SU-DHL-6 (cell line): ENCODE measurements around the gene NFATC1.

Source experiments
- H2AFZ ChIP-seq: fragments of 200-600 bp; sonication (generic); 2 replicates; pipeline ENCODE4 v1.6.1; 2014; ENCODE audit warnings: low read depth, mild to moderate bottlenecking, moderate library complexity, mixed read lengths, antibody characterized with exemption, low read length; ENCODE audit not compliant: severe bottlenecking
- H3F3A ChIP-seq: fragments of 200-600 bp; shearing (Covaris generic); 2 replicates; pipeline ENCODE4 v1.6.0; 2016; ENCODE audit warnings: antibody characterized with exemption, mild to moderate bottlenecking; ENCODE audit not compliant: insufficient read depth
- H3K27ac ChIP-seq: fragments of 200-600 bp; sonication (generic); 2 replicates; pipeline ENCODE4 v1.5.1; 2016; ENCODE audit warnings: low read depth, mild to moderate bottlenecking, low read length, moderate library complexity, mixed read lengths
- H3K27me3 ChIP-seq: fragments of 200-600 bp; sonication (generic), shearing (Covaris generic); 2 replicates; pipeline ENCODE4 v1.6.0; 2014; ENCODE audit warnings: mild to moderate bottlenecking, low read length
- H3K36me3 ChIP-seq: fragments of 200-600 bp; sonication (generic); 2 replicates; pipeline ENCODE4 v1.6.1; 2014; ENCODE audit warnings: mild to moderate bottlenecking, low read length, mixed read lengths
- H3K4me2 ChIP-seq: fragments of 300-600, 200-600 bp; shearing (Covaris generic), sonication (generic); 2 replicates; pipeline ENCODE4 v1.6.0; 2014; ENCODE audit warnings: low read length, low read depth, mild to moderate bottlenecking; ENCODE audit not compliant: poor library complexity, severe bottlenecking
- H3K4me3 ChIP-seq: fragments of 200-600 bp; sonication (generic); 2 replicates; pipeline ENCODE4 v1.5.1; 2014; ENCODE audit warnings: antibody characterized with exemption, low read length, mild to moderate bottlenecking, mixed read lengths; ENCODE audit not compliant: insufficient read depth, poor library complexity, severe bottlenecking
- H3K79me2 ChIP-seq: fragments of 200-600 bp; sonication (generic); 2 replicates; pipeline ENCODE4 v1.6.1; 2014; ENCODE audit warnings: mild to moderate bottlenecking, low read length, moderate library complexity; ENCODE audit not compliant: insufficient read depth
- H3K9ac ChIP-seq: fragments of 200-600 bp; sonication (generic); 2 replicates; pipeline ENCODE4 v1.7.0; 2014; ENCODE audit warnings: mild to moderate bottlenecking, low read length
- H3K9me2 ChIP-seq: fragments of 200-600 bp; sonication (generic); replicated peaks from 2 replicates; pipeline ENCODE4 v1.6.1; 2014; ENCODE audit warnings: low read length; ENCODE audit not compliant: insufficient read depth
- H3K9me3 ChIP-seq: fragments of 200-600 bp; sonication (generic); 2 replicates; pipeline ENCODE4 v1.6.1; 2014; ENCODE audit warnings: low read length, mixed read lengths; ENCODE audit not compliant: insufficient read depth
- H4K20me1 ChIP-seq: fragments of 200-600 bp; sonication (generic); 2 replicates; pipeline ENCODE4 v1.6.1; 2014; ENCODE audit warnings: low read depth, mild to moderate bottlenecking, antibody characterized with exemption, low read length, moderate library complexity, mixed read lengths
- EZH2phosphoT487 ChIP-seq: fragments of 200-600 bp; sonication (generic), shearing (Covaris generic); conservative IDR thresholded peaks from 2 replicates; pipeline ENCODE4 v1.6.1; 2018; ENCODE audit warnings: mild to moderate bottlenecking, antibody characterized with exemption, low read length, moderate library complexity, mixed read lengths
- TF ChIP-seq, protein P1 (sequence below): fragments of 200-600 bp; sonication (generic); IDR thresholded peaks from one replicate; pipeline ENCODE4 v1.5.1; 2017; ENCODE audit warnings: antibody characterized with exemption, mild to moderate bottlenecking, low read length, moderate library complexity; ENCODE audit not compliant: insufficient read depth, poor library complexity, severe bottlenecking

The NFATC1 gene

DNA sequence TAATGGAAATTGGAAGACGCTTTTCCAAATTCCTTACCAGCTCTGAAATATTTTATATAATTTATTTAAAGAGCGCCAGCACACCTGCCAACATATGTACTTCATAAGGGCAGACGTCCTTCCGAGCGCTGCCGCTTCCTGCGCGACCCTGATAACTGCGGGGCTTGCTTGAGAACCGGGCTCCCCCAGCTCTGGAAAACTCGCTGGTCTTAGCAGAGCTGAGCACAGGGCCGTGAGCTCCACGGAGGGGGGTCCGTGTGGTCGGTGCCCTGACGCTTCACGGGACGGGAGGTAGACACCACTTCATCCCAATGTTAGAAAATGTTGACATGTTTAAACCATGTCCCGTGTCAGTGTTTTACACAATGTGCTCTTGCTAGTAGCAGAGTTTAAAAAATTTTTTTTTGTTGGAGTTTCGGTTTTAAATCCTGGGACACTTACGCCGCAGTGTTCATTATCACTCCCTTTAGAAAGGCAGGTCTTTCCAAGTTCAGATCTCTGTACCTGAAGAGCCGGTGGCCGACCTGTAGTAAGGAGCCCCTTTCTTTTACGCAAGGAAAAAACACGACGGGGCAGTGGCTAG is 1.6 kb downstream of the NFATC1 start:
- Histone ChIP-seq H3K4me2 (peak overlapping the region; percentile 68), H3K36me3 (no peaks in the 10 kb centered on the region), H2AFZ (no peak overlapping the region), H3K27ac (peak overlapping the region; percentile 22; the same call in 1 of the 2 replicates), H3K9me2 (no peaks in the 10 kb centered on the region), H4K20me1 (no peaks in the 10 kb centered on the region), H3K79me2 (no peaks in the 10 kb centered on the region; the same call in 1 of the 2 replicates), H3F3A (peaks cover 16% of the 10 kb centered on the region), H3K9me3 (no peaks in the 10 kb centered on the region), H3K9ac (peak overlapping the region; percentile 58), H3K4me3 (peak overlapping the region; percentile 57), H3K27me3 (no peaks in the 10 kb centered on the region)
- no peak for TF ChIP-seq EZH2phosphoT487
- TF ChIP-seq, protein P1, sequence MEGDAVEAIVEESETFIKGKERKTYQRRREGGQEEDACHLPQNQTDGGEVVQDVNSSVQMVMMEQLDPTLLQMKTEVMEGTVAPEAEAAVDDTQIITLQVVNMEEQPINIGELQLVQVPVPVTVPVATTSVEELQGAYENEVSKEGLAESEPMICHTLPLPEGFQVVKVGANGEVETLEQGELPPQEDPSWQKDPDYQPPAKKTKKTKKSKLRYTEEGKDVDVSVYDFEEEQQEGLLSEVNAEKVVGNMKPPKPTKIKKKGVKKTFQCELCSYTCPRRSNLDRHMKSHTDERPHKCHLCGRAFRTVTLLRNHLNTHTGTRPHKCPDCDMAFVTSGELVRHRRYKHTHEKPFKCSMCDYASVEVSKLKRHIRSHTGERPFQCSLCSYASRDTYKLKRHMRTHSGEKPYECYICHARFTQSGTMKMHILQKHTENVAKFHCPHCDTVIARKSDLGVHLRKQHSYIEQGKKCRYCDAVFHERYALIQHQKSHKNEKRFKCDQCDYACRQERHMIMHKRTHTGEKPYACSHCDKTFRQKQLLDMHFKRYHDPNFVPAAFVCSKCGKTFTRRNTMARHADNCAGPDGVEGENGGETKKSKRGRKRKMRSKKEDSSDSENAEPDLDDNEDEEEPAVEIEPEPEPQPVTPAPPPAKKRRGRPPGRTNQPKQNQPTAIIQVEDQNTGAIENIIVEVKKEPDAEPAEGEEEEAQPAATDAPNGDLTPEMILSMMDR: no peak

DNA sequence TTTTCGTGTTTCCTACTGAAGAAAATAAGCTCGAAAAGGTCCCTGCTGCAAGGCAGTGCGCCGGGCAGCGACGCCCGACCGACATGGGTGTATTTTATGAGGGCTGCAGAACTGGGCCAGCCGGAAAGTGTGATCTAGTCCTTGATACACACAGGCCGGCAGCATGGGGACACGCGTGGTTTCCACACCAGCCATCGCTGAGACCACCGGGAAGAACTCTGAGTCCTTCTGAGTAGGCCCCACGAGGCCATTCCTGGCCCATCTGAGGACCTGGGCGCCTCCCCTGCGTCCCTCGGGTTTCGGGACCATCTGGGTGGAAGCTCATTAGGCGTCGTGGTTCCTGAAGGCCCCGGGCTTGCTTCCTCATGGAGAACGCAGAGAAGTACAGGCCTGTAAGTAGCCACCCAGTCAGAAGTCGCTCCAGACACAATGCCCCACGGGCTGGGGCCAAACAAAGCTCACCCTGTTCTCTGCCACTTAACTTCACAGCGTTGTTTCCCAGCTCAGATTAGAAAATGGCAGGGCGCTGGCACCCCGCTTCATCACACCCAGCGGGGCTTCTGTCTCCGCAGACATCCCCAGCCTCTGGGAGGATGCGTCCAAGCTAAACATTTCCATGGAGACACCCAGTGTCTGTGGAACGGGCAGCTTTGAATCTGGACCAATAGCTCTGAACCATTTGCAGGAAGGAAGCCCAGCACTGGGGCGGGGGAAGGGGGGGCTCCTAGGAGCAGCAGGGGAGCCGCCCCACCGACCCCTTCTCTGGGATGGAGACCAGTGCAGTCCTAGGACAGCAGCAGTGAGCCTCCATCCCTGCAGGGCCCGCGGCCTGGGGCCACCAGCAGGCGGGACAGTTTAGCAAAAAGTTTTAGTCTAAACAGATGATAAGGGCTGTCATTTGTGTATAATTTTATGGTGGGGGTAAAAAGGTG is 2.4 kb downstream of the NFATC1 start:
- H3K27ac ChIP-seq: peak overlapping the region; percentile 59
- H2AFZ ChIP-seq: no peak overlapping the region
- no peaks in the 10 kb centered on the region for H3K36me3 ChIP-seq
- no peaks in the 10 kb centered on the region for H3K9me2 ChIP-seq
- no peak for TF ChIP-seq EZH2phosphoT487
- TF ChIP-seq, protein P1: no peak
- no peaks in the 10 kb centered on the region for H4K20me1 ChIP-seq
- no peaks in the 10 kb centered on the region for H3K27me3 ChIP-seq
- H3K4me2 ChIP-seq: peak overlapping the region; percentile 68
- peak overlapping the region; percentile 58 for H3K9ac ChIP-seq
- no peaks in the 10 kb centered on the region for H3K9me3 ChIP-seq
- peak overlapping the region; percentile 1 for H3K4me3 ChIP-seq
- H3K79me2 ChIP-seq: no peaks in the 10 kb centered on the region; the same call in 1 of the 2 replicates
- peaks cover 13% of the 10 kb centered on the region; the same call in 1 of the 2 replicates for H3F3A ChIP-seq

DNA sequence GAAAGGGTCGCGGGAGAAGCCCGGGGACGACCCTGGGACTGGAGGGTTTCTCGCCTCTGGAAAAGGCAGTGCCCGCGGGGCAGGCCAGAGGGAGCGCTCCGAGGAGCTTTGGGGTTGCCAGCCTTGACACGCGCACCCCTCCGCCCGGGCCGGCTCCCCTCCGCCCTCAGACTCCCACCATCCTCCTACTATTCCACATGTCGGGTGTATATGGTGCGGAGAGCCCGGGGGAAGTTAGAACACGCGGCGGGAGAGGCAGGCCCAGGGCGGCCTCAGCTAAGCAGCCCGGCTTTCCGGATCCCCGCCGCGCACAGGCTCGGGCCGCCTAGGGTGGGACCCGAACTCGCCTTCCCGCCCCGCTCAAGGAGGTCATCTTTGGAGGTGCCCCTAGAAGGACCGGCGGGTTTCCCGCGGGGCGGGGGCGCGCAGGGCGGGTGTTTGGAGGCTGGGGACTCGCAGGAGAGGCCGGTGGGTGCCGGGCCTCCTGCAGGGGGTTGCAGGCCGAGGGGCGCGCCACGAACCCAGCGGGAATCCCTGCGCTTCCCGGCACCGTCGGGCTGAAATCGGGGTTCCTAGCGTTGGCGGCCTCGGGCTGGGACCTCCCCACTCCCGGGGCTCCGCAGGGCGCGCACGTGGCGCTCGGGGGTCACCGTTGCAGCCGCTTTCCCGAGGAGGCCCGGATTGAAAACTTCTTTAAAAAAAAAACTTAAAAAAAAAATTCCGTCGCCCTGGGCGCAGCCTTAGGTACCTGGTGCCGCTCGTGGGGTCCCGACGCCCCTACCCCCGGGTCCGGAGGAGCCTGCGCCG is 3.7 kb downstream of the NFATC1 start:
- Histone ChIP-seq H3K9ac (peak overlapping the region; percentile 58), H2AFZ (peak overlapping the region; percentile 67), H3K9me3 (no peaks in the 10 kb centered on the region), H3K9me2 (no peaks in the 10 kb centered on the region), H4K20me1 (no peaks in the 10 kb centered on the region), H3K27ac (peak overlapping the region; percentile 59), H3K4me2 (peak overlapping the region; percentile 68), H3K36me3 (no peaks in the 10 kb centered on the region), H3K4me3 (peak overlapping the region; percentile 58), H3K79me2 (peaks cover 4% of the 10 kb centered on the region; the same call in 1 of the 2 replicates), H3F3A (peaks cover 8% of the 10 kb centered on the region; the same call in 1 of the 2 replicates), H3K27me3 (no peaks in the 10 kb centered on the region)
- TF ChIP-seq, protein P1: no peak
- 0 out of 2 replicates have a peak, but pooled peaks have one; percentile 93 for TF ChIP-seq EZH2phosphoT487
